ENCODE data around the gene PPP2CA. TPM values are rescaled to one million over a fixed set of nuclear protein-coding genes. Genes with fewer than 3 reads are reported as not detected.

The PPP2CA gene
- total and polyA plus RNA-seq, 2 of the 13 experiments (the other 11 are each of a cell fraction or from before 2014, with no cell fraction given): 82.4 to 171 TPM

GRCh38 chr5:134149571-134150303, 76.1 kb downstream of the PPP2CA start (continued):
- TF ChIP-seq PAXIP1 (CRISPR knock-in tag; conservative IDR thresholded peaks at IDR 0.05) (no peak; the same call in 1 of the 2 replicates), ZNF451 (CRISPR knock-in tag; IDR thresholded peaks at IDR 0.05) (no peak), ZNF207 (IDR thresholded peaks at IDR 0.05; ENCODE audit: borderline replicate concordance) (no peak), NFE2L2 (IDR thresholded peaks at IDR 0.05; ENCODE audit: low read length) (no peak), HBP1 (CRISPR knock-in tag; IDR thresholded peaks at IDR 0.05; ENCODE audit: low read depth) (no peak), ZNF646 (CRISPR knock-in tag; IDR thresholded peaks at IDR 0.05) (no peak), SOX6 (IDR thresholded peaks at IDR 0.05) (no peak), SOX6 (CRISPR knock-in tag; IDR thresholded peaks at IDR 0.05) (peak; percentile 81), ZNF34 (CRISPR knock-in tag; IDR thresholded peaks at IDR 0.05; ENCODE audit: borderline replicate concordance) (no peak), ATF3 (CRISPR knock-in tag; IDR thresholded peaks at IDR 0.05) (peak; percentile 28; the same call in 1 of the 2 replicates), ZNF7 (CRISPR knock-in tag; IDR thresholded peaks at IDR 0.05) (no peak), MTERF4 (CRISPR knock-in tag; IDR thresholded peaks at IDR 0.05) (no peak), ZNF770 (CRISPR knock-in tag; IDR thresholded peaks at IDR 0.05) (no peak), EHMT2 (IDR thresholded peaks at IDR 0.05; ENCODE audit: borderline replicate concordance, low read depth, low read length) (no peak)

All from HepG2 (cell line).